ENCODE results near the gene USF3.
"Not testable (repeated sequence)": the region's sequence is repeated elsewhere in the genome, so short reads cannot be mapped to it uniquely, and the experiment has no call there.

The USF3 gene

DNA sequence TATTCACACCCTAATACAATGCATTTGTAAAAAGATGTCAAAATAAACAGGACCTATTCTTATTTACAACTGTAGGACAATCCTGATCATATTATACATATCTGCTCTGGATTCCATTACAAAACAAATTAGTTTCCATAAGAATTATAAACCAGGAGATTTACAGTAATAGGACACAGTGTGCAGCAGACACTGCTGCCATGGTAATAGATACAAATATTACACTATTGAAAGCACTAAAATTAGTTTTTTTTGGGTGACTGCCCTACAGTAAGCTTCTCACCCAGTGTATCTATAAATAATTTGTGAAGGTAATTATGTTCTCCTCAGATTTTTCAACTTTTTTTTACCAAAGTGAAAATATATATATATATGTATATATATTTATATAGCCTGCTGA lies 47.9 kb downstream of the USF3 start:
- DNase-seq: no peak

DNA sequence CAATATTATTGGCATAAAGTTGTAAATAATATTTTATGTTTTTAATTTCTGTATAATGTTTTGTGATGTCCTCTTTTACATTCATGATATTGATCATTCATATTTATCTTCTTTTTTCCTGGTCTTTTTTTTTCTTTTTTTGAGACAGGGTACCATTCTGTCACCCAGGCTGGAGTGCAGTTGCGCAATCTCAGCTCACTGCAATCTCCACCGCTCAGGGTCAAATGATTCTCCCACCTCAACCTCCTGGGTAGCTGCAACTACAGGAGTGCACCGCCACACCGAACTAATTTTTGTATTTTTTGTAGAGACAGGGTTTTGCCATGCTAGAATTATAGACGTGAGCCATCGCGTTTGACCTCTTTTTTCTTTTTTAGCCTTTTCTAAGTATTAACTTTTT lies 52.9 kb downstream of the USF3 start:
- DNase-seq: no peak

DNA sequence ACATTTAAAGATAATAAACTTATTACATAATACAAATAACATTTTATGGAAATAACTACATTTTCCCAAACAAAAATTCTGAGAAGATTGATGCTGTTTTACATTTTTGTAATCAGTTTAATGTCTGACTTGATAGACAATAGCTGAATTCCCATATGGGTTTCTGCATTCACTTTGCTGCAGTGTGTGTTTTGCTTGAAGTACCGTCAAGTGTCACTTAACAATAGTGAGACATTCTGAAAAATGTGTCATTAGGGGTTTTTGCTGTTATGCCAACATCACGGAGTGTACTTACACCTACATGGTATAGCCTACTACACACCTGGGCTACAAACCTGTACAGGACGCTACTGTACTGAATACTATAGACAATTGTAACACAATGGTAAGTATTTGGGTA lies 57.5 kb downstream of the USF3 start:
- no peak for DNase-seq

DNA sequence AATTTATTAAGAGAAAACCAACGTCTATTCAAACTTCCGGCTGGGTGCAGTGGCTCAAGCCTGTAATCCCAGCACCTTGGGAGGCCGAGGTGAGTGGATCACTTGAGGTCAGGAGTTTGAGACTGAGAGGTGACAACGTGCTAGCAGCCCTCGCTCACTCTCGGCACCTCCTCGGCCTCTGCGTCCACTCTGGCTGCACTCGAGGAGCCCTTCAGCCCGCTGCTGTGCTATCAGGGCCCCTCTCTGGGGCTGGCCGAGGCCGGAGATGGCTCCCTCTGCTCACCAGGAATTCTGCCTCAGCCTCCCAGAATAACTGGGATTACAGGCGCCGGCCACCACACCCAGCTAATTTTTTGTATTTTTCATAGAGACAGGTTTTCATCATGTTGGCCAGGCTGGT lies 58.7 kb downstream of the USF3 start:
- DNase-seq: no peak

DNA sequence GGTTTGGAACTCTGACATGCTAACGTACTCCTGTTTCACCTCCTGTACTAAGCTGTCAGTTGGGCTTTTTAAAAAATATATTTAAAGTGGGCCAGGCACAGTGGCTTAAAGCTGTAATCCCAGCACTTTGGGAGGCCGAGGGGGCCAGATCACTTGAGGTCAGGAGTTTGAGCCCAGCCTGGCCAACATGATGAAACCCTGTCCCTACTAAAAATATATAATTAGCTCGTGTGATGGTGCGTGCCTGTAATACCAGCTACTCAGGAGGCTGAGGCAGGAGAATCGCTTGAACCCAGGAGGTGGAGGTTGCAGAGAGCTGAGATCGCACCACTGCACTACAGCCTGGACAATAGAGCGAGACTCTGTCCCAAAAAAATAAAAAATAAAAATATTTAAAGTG lies 60.4 kb downstream of the USF3 start:
- not testable (repeated sequence) for DNase-seq

DNA sequence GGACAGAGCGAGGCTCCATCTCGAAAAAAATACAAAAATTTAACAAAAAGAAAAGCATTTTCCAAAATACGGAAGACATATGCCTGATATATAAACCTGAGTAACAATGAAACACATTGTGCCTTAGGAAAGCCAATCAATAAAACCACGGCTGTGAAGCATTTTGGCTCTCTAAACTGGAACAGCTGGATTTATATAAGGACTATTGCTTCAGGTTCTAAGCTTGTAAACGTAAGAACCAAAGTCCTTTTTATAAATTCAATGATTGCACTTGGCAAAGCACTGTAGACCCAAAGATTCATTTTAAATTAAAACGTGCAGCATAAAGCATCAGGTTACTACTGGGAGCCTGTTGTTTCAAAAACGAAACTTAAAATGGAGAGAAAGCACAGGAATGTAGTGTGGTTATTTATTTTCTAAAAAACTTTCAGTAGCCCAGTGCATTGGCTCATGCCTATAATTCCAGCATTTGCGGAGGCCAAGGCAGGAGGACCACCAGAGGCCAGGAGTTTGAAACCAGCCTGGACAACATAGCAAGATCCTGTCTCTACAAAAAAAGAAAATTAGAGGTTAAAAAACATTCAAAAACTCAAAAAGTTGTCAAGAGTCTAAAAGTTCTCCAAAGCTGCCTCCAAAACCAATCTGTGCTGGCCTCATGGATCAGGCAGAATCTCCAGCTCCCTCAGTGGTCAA lies 61.5 kb downstream of the USF3 start:
- no peak for DNase-seq

DNA sequence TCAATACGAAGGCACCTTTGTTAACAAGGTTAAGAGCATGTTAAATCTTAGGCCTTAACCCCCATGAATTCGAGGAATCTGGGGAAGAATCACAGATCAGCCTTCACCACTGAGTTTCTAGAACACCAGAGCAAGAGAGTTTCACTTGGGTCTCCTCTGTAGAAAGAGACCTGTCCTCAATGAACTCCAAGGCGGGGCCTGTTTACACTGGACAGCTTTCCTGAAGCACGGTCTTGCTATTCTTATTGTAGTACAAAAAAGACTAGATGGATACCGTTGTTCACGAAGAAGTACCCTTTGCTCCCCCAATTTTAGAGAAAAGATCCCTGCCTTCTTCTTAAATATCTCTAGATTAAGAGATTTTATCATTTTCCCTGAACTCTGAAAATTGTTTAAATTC lies 64.9 kb downstream of the USF3 start:
- no peak for DNase-seq

DNA sequence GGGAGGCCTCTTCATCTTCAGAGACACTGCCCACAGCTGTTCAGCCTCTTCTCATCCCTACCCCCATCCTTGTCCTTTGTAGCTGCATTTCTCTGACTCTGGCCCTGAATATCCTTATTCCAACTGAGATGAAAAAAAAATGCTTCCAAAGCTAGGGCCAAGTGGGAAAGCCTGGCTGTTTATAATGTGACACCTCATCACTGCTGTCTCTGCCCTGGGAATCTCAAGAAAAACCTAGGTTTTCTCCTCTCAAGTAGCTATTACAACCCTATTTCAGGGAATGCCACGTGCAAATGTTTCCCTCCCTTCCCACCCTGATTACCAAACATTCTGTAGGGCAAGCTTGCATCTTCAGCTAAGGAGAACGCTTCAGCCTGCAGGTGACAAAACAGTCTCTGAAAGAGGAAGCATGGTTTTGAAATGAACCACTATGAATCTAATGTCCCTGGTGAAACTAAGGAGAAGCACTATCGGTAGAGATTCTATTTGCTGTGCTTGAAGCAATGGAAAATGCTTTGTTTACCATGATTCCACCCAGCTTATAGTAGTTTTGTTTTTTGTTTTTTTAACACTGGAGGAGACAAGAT lies 65.4 kb downstream of the USF3 start:
- no peak for DNase-seq

DNA sequence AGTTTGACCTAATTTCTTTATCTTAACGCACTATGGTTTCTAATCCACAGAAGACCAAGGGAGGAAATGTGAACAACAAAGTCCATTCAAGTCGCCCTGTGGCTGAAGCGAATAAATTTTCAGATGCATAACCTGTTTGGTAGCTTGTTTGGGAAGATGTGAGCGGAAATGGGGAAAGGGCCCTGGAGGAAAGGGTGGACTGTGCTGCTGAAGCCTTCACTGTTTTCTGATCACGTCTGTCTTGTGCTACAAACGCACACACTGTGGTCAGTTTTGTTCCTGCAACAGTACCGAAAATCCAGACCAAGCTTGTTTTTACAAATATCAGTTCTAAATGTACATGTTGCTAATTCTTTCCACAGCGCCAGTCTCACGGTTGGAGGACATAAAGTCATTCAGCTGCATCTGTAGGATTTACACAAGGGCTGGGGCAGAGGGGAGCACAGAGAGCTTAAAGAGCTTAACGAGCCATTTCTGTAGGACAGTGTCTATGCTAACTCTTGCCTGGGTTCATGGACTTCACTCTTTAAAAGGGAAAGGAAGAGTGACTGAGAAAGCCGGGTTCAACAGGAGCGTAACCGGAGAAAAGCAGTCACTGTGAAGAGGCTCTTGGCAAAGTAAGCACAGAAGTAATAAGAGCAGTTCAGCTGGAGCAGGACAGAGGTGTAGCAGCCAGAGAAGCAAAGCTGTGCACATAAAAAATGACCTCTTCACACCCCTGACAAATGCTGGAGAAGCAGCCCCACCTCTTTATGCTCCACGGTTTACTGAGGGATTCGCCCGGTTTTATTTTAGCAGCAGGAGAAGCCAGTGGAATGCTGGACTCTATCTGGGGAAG lies 66.6 kb downstream of the USF3 start:
- DNase-seq: no peak

DNA sequence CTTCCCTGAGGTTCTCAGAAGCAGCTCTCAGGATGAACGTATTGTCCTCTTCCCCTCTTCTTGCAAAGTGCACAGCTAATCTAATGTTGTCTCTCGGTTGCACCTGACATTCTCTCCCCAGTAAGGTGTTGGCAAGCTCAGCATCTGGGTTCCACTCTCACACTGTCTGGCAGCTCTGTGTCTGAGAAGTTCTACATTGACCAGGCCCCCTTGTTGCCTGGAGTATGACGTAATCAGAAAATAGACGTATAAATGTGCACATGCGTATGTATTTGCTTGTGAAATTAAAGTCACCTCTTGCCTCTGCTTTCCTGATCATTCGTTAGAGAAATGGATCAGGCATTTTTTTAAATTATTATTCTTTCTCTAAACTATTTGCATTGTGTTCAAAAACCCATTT lies 67.7 kb downstream of the USF3 start:
- DNase-seq: no peak

DNA sequence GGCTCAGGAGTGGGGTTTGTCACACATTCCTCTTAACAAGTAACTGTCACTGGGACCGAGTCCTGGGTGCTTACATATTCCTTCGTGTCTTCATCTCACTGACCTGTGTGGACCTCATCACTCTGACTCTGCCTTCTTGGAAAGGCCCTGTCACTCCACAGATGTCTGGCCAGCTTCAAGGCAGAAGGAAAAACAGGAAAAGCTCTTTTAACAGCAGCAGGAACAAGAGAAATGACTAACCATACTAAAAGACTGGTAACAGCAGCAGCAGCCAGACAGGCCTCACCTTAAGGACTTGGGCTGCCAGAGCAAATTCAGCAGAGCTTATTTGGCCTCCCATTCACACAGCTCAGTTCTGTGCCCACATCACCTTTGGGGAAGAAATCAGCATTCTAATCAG lies 68.1 kb downstream of the USF3 start:
- no peak for DNase-seq

DNA sequence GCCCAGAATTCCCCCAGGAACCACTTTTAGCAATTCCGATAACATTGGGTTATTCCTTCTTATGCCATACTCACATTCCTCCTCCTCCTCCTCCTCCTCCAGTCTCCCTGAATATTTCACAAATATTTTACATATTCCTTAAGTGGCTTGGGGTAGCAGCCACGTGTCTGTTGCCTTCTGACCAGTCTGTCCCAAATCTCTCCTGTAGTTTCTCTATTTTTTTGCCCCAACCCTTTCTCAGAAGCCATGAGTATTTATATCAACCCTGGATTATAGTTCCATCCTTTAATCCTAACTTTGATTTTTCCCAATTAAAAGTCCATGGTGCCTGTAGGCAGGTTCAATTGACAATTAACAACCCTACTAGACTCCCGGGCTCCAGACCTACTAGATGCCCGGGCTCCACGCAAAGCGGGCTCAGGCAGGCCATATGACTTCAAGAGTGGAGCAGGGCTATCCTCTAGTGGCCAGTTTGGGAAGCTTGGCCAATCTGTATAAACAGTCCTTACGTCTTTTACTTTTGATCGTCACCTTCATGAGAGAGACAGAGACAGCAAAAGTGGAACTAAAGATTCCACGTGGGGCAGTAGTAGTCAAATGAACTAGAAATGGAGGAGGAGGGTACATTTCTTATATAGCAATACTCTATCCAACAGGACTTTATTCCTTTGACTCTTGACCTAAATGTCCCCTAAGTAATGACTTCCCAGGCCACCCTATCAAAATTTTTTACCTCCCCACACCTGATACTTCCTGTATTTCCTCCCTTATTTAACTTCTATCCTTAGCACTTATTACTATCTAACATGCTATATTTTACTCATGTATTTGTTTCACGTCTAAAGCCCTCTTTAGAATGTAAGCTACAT lies 69.7 kb downstream of the USF3 start:
- DNase-seq: peak; percentile 31

DNA sequence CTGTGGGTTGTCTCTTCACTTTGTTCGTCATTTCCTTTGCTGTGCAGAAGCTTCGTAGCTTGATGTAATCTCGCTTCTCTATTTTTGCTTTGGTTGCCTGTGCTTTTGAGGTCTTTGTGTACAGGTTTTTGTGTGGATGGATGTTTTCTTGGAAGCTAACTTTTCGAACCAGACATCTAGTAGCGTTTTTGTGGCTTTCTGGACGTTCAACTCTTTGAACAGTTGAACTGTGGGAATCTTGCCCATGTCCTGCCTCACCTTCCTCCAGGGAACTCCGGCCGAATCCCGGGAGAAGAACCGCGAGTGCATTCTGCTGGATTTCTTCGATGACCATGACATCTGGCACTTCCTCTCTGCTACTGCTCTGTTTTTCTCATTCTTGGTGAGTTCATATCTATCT lies 70.6 kb downstream of the USF3 start:
- DNase-seq: no peak

DNA sequence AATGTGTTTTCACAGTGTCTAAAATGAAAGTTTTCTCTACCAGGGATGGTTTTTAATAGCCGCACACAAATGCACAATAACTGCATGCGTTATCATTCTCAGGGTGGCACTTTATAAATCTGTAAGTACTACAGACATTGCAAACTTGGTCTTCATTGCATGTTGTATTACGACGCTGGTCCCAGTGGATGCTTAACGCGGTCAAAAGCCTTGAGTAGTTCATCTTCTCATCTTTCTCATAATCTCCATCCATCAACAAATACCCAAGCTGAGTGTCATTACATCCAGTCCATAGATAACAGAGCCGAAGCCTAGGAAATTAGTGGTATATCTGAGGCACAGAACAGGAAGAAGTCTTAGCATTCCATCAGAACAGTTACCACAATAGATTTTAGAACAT lies 72.6 kb downstream of the USF3 start:
- no peak for DNase-seq

DNA sequence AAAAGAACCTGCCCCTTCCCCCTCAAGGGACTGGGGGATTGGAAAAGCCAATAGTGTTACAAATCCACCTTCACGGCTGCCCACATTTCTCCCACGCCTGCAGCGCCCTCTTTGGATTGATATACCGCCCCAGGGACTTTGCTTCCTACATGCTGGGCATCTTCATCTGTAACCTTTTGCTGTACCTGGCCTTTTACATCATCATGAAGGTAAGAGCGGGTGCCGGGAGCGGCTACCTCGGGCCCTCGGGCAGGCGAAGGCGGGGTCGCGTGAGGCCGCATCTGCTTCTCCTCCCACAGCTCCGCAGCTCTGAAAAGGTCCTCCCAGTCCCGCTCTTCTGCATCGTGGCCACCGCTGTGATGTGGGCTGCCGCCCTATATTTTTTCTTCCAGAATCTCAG lies 73.1 kb downstream of the USF3 start:
- DNase-seq: no peak

DNA sequence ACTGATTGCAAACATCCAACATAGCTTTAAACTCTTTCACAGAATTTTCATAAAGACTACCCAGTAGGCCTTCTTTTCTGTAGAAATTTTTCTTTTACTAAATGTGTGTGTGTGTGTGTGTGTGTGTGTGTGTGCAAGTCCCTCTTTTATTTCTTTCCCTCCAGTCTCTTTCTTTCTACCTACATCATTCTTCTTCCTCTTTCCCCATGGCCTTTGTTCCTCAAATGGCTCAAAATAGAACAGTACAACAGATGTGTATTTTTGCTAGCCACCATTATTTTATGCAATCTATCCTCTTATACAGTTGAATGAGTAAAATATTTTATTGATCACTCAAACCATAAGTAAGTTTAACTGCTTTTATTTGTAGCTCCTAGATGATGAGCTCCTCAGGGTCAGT lies 76.4 kb downstream of the USF3 start:
- no peak for DNase-seq

DNA sequence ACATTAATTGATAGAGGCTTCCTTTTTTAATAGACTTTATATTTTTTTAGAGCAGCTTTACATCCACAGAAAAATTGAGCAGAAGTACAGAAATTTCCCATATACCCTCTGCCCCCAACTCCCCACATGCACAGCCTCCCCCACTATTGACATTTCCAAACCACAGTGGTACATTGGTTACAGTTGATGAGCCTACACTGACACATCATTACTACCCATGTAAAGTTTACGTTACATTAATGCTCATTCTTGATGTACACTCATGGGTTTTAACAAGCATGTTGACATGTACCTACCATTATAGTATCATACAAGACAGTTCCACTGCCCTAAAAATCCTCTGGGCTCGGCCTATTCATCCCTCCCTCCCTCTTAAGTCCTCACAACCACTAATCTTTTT lies 78.7 kb downstream of the USF3 start:
- DNase-seq: no peak

DNA sequence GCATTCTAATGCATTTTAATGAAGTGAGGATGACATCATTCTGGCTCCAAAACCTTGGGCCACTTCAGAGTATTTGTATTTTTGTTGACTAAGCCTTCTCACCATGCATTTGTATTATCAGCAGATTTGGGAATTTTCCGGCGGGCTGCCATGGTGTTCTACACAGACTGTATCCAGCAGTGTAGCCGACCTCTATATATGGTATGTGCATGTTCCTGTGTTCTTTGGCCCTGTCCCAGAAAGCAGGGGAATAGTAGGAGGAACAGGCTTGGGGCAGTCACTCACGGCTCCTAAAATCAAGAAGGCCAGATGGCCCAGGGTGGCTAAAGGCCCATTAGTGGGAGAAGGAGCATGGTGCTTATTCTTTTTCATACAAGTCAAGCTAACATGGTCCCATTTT lies 80.5 kb downstream of the USF3 start:
- no peak for DNase-seq

DNA sequence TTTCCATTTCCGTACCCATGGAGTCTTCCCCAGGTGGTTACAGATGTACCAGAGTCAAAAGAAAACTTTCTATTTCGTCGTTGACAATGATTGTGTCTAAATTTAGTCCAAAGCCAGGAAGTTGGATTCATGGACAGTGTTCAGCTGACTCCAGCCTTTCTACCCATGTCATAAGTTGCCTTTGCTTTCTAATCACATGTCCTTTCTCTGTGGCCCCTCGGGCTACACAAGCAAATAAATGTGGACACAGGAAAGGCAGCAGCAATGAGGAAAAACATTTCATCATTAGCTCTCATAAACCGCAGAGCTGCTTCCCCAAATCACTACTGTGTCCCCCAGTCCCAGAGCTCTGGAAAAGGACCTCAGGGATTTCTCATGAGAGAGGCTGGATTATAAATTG lies 82.0 kb downstream of the USF3 start:
- DNase-seq: no peak

DNA sequence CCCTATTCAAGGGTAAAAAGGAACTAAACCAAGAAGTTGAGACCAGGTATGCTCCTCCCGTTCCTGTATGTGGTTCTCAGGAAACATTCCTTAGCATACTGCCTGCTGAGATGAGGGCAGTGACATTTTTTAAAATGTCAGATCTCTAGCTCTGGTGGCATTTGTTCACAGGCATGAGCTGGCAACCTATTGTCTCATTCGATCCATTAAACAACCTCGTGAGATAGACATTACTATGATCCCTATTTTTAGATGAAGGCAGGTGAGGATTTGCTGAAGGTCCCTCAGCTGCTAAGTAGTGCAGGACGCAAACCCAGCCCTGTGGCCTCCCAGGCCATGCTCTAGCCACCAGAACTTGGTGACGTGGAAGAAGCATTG lies 89.2 kb downstream of the USF3 start:
- no peak for DNase-seq

DNA sequence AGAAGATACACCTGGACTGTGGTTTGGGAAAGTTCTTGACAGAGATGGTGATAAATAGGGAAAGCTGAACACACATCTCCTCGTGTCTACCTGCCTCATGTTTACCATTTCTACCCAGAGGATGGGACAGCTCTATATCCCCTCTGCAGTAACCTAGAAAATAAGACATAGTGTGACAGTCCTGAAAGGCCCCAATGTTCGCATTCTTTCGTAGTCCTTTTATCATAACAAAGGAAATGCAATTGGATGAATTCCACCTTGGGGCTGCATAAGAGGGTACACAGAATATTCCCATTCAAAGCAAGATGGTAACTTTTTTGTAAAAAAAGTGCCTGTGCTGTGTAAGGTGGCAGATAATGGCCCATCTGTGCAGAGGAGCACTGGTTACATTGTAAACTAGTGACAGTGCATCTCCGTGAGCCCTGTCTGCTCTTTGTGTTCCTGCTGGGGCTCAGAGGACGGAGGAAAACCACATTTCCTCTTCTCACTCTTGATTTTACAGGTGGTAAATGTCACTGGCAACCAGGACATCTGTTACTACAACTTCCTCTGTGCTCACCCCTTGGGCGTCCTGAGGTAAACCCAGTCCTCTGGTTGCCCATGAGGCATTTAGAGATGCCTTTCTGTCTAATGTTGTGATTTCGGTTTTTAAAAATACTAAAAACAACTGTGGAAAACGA lies 89.8 kb downstream of the USF3 start:
- peak; percentile 39 for DNase-seq

DNA sequence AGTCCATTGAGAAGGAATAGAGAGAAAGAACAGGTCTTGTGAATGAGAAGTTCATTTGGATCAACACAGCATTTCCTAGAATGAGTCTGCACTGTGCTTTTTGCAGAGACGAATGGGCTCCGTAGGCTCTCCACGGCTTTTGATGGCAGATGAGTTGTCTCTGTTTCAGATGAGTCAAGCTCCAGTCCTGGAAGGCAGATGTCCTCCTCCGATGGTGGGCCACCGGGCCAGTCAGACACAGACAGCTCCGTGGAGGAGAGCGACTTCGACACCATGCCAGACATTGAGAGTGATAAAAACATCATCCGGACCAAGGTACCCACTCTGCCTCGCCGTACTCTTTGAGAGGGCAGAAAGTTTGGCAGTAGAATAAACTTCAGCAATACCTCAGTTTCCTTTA lies 93.6 kb downstream of the USF3 start:
- DNase-seq: no peak

DNA sequence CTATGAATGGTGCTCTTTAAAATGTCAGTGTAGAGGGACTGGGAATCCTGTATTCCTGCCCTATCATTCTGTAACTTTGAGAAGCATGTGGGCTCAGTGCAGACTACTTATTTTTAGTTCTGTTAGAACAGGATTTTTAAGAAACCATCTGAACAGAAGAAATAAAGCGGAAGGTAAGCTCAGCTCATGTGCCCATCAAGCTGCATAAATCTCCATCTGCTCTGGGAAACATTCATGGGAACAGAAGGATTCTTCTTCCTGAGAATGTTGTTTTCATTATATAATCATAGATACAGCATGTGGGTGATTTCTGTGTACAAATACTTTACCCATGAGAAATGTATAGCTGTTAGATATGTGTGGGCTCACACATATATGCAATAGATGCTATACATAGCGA lies 94.2 kb downstream of the USF3 start:
- no peak for DNase-seq
